ENCODE measurements around the gene UCP2. TPM values are rescaled to one million over a fixed set of nuclear protein-coding genes. Genes with fewer than 3 reads are reported as not detected.

Gene UCP2
- total and polyA plus RNA-seq, 2 donors (not counting 3 experiments of a cell fraction or from before 2014, with no cell fraction given): 16.5 to 24.0 TPM

DNA sequence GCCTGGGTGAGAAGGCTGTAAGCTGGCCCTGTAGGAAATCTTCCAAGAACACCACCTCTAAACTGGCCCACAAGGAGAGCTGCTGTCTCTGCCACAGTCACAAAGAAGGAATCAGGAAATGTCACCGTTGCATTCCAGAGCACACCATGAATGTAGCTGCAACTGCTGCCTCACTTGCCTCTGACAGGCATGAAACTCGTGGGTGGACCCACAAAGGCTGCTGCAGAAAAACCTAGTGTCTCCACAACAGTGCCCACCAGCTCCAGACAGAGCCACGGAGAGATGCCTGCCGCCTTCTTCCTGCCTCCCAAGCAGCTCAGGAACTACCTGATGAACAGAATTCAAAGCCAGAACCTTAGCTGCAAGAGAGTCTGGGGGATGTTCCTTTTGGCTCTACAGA lies 21.3 kb downstream of the UCP2 start:
- H3K9me1 ChIP-seq (replicated peaks; ENCODE audit: control insufficient read depth, extremely low read depth, insufficient read depth, low read length): no peaks in the 10 kb centered on the region
- TF ChIP-seq, protein P1, sequence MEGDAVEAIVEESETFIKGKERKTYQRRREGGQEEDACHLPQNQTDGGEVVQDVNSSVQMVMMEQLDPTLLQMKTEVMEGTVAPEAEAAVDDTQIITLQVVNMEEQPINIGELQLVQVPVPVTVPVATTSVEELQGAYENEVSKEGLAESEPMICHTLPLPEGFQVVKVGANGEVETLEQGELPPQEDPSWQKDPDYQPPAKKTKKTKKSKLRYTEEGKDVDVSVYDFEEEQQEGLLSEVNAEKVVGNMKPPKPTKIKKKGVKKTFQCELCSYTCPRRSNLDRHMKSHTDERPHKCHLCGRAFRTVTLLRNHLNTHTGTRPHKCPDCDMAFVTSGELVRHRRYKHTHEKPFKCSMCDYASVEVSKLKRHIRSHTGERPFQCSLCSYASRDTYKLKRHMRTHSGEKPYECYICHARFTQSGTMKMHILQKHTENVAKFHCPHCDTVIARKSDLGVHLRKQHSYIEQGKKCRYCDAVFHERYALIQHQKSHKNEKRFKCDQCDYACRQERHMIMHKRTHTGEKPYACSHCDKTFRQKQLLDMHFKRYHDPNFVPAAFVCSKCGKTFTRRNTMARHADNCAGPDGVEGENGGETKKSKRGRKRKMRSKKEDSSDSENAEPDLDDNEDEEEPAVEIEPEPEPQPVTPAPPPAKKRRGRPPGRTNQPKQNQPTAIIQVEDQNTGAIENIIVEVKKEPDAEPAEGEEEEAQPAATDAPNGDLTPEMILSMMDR (IDR thresholded peaks at IDR 0.05; ENCODE audit: extremely low read depth in 1 of 2, insufficient read depth in 1 of 2, low read depth in 1 of 2, low read length in 2 of 2): no peak
- no peak for TF ChIP-seq EZH2 (IDR thresholded peaks at IDR 0.05; ENCODE audit: borderline replicate concordance, low read depth, low read length, severe bottlenecking)
- no peak for TF ChIP-seq POLR2AphosphoS5 (IDR thresholded peaks at IDR 0.05; ENCODE audit: insufficient read depth, low read depth, low read length)
- TF ChIP-seq, protein P2, sequence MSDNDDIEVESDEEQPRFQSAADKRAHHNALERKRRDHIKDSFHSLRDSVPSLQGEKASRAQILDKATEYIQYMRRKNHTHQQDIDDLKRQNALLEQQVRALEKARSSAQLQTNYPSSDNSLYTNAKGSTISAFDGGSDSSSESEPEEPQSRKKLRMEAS (IDR thresholded peaks at IDR 0.05; ENCODE audit: insufficient read depth, insufficient read length): no peak
- FAIRE-seq (no peak), DNase-seq (ENCODE audit: low read depth, low spot score) (no peak)
- ChIA-PET POLR2A (no interaction called here), CTCF (interaction anchor here (0.8 kb wide), 1 partner anchor 30 kb away, joined by 3 read pairs; no protein-coding TSS in a partner anchor)
- no peak overlapping the region for H3K9ac ChIP-seq (replicated peaks; ENCODE audit: extremely low read depth, insufficient read depth, low read length)
- H3K27me3 ChIP-seq (ENCODE audit: control insufficient read depth in 2 of 2, insufficient read depth in 2 of 2, low read length in 2 of 2): peaks cover 0 to 2% of the 10 kb centered on the region in 2 experiments
- no peaks in the 10 kb centered on the region for H3K36me3 ChIP-seq (ENCODE audit: control insufficient read depth in 2 of 2, extremely low read depth in 1 of 2, insufficient read depth in 2 of 2, low read length in 2 of 2)
- no peak overlapping the region for H3K27ac ChIP-seq (ENCODE audit: insufficient read depth, low read depth, low read length)
- dilution Hi-C loops (cut with MboI; ENCODE audit: extremely low pct_ligation_motif_present, low sequenced_read_pairs) (no loop called here), intact Hi-C loops (cut with micrococcal nuclease) (loop anchor here (5.0 to 10.0 kb wide), 3 partner anchors 133 to 611 kb away; no protein-coding TSS in a partner anchor)
- no peaks in the 10 kb centered on the region for H3K4me1 ChIP-seq (ENCODE audit: control insufficient read depth, extremely low read depth, insufficient read depth, low read length)
- H3K9me3 ChIP-seq (replicated peaks; ENCODE audit: control insufficient read depth, insufficient read depth, low read length): no peaks in the 10 kb centered on the region
- no peak overlapping the region for H2AFZ ChIP-seq (ENCODE audit: low read depth, low read length)
- H3K4me3 ChIP-seq (replicated peaks in 1 of 3; ENCODE audit: insufficient read depth in 1 of 3, low read depth in 1 of 3, low read length in 3 of 3): no peak overlapping the region
- no TSS peak for BruUV-seq (replicated peaks)
- no peak overlapping the region for H3K4me2 ChIP-seq (ENCODE audit: insufficient read depth, low read length)
- H4K20me1 ChIP-seq (replicated peaks; ENCODE audit: control insufficient read depth, extremely low read depth, insufficient read depth, low read length): no peaks in the 10 kb centered on the region
- no peaks in the 10 kb centered on the region for H3K79me2 ChIP-seq (ENCODE audit: control insufficient read depth, insufficient read depth, low read length)
